Gastrocnemius medialis (tissue), 4 donors: ENCODE measurements around the gene KCNA5.

Experiments
- POLR2A ChIP-seq, 2 donors: fragments of 450-650 bp; IDR thresholded peaks; one replicate each; pipeline ENCODE4 v1.6.1; 2017; ENCODE audit warnings: antibody characterized with exemption in 2 of 2, mild to moderate bottlenecking in 2 of 2, moderate library complexity in 2 of 2
- TF ChIP-seq, protein P1 (sequence below), 5 experiments: fragments of 450-650 bp in 3 of 5; fragments of 200-600 bp in 2 of 5; sonication (generic) in 2 of 5; IDR thresholded peaks in 4 of 5; conservative IDR thresholded peaks in 1 of 5; 1 replicate in 4 of 5; 2 replicates in 1 of 5; pipeline ENCODE4 v1.5.1; 2016 to 2019; ENCODE audit warnings: antibody characterized with exemption in 5 of 5, mild to moderate bottlenecking in 3 of 5, moderate library complexity in 3 of 5

DNA sequence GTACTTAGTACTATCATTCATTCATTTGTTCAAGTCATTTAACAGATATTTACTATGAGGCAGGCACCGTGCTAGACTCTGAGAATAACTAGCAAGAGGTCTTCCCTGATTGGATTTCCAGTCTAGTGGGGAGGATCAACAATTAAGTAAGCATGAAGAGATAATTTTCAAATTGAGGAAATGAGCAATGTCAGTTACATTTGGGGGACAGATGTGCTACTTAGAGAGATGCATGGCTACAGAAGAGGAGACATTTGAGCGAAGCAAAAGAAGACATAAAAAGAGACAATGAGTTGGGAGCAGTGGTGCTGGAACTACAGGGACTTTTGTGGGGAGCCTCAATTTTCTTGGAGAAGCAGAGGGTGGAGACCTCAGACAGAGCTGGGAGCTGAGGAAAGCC lies 7.7 kb downstream of the KCNA5 start:
- TF ChIP-seq, protein P1, sequence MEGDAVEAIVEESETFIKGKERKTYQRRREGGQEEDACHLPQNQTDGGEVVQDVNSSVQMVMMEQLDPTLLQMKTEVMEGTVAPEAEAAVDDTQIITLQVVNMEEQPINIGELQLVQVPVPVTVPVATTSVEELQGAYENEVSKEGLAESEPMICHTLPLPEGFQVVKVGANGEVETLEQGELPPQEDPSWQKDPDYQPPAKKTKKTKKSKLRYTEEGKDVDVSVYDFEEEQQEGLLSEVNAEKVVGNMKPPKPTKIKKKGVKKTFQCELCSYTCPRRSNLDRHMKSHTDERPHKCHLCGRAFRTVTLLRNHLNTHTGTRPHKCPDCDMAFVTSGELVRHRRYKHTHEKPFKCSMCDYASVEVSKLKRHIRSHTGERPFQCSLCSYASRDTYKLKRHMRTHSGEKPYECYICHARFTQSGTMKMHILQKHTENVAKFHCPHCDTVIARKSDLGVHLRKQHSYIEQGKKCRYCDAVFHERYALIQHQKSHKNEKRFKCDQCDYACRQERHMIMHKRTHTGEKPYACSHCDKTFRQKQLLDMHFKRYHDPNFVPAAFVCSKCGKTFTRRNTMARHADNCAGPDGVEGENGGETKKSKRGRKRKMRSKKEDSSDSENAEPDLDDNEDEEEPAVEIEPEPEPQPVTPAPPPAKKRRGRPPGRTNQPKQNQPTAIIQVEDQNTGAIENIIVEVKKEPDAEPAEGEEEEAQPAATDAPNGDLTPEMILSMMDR (IDR thresholded peaks at IDR 0.05 in 4 of 5, conservative IDR thresholded peaks at IDR 0.05 in 1 of 5) = no peak
- TF ChIP-seq POLR2A (IDR thresholded peaks at IDR 0.05) = no peak
